Gastrocnemius medialis (tissue), 4 donors: ENCODE measurements around the gene LRFN3. TPM values are rescaled to one million over a fixed set of nuclear protein-coding genes. Genes with fewer than 3 reads are reported as not detected.
"Not testable (repeated sequence)": the region's sequence is repeated elsewhere in the genome, so short reads cannot be mapped to it uniquely, and the experiment has no call there.

Experiments used
- ATAC-seq, 2 donors: fragments of 150-250 bp; one replicate each; pipeline ENCODE4 v1.9.1; 2016
- DNase-seq, 2 donors: peaks; one replicate each; pipeline ENCODE4 v3.0.0-alpha.2; 2019
- H3K27ac ChIP-seq, 4 donors: fragments of 200-600 bp; sonication (generic); 1 replicate in 1 of 4; 2 replicates in 3 of 4; pipeline ENCODE4 v1.5.1; 2016 to 2018; ENCODE audit warnings: mild to moderate bottlenecking in 2 of 4, moderate library complexity in 1 of 4
- H3K27me3 ChIP-seq, 3 donors: fragments of 200-600 bp; sonication (generic) in 2 of 3; 1 replicate in 1 of 3; 2 replicates in 2 of 3; pipeline versions ENCODE4 v1.5.1 to v1.6.0; 2016 to 2019; ENCODE audit warnings: mild to moderate bottlenecking in 1 of 3, moderate library complexity in 1 of 3
- H3K36me3 ChIP-seq, 2 donors: fragments of 200-600 bp; sonication (generic) in 1 of 2; one replicate each; pipeline ENCODE4 v1.5.1; 2017 to 2018
- H3K4me1 ChIP-seq, 2 donors: fragments of 200-600 bp; sonication (generic) in 1 of 2; one replicate each; pipeline ENCODE4 v1.5.1; 2016 to 2017; ENCODE audit warnings: mild to moderate bottlenecking in 2 of 2
- H3K4me3 ChIP-seq, 4 donors: fragments of 200-600 bp; sonication (generic) in 3 of 4; 1 replicate in 1 of 4; 2 replicates in 3 of 4; pipeline ENCODE4 v1.5.1; 2016 to 2019; ENCODE audit warnings: mild to moderate bottlenecking in 2 of 4
- H3K9me3 ChIP-seq, 3 donors: fragments of 200-600 bp; sonication (generic) in 2 of 3; 1 replicate in 1 of 3; 2 replicates in 2 of 3; pipeline ENCODE4 v1.5.1; 2016 to 2019
- CTCF ChIP-seq, 5 experiments: fragments of 450-650 bp in 3 of 5; fragments of 200-600 bp in 2 of 5; sonication (generic) in 2 of 5; IDR thresholded peaks in 4 of 5; conservative IDR thresholded peaks in 1 of 5; 1 replicate in 4 of 5; 2 replicates in 1 of 5; pipeline ENCODE4 v1.5.1; 2016 to 2019; ENCODE audit warnings: antibody characterized with exemption in 5 of 5, mild to moderate bottlenecking in 3 of 5, moderate library complexity in 3 of 5
- POLR2A ChIP-seq, 2 donors: fragments of 450-650 bp; IDR thresholded peaks; one replicate each; pipeline ENCODE4 v1.6.1; 2017; ENCODE audit warnings: antibody characterized with exemption in 2 of 2, mild to moderate bottlenecking in 2 of 2, moderate library complexity in 2 of 2
- in situ Hi-C, 4 donors: fragments of 200-750 bp; cut with MboI; loops; one replicate each; pipeline versions ENCODE4 v1.15.0 to v1.8.0; 2017; ENCODE audit warnings: low sequenced_read_pairs in 4 of 4
- intact Hi-C: fragments of 100-400 bp; cut with DNase I; formaldehyde crosslinking; loops from one replicate; pipeline ENCODE4 v1.15.1; 2023; ENCODE audit warnings: low total_unique reads
- total RNA-seq, 4 donors: library from RNA; depleted of rRNA; stranded (reverse); fragments of >200 nt; gene quantifications; one replicate each; pipeline versions ENCODE4 v1.1.0 to v1.2.3, GENCODE V29; 2016

LRFN3 gene
- total RNA-seq, 4 donors from 2014 or later = 7.4 to 18.2 (median 12.8) TPM

- intact Hi-C loops = no loop called here
- no peaks in the 10 kb centered on the region for H3K4me1 ChIP-seq
- ATAC-seq (no peak), DNase-seq (no peak)
- no peaks in the 10 kb centered on the region for H3K27me3 ChIP-seq
- H3K9me3 ChIP-seq = no peaks in the 10 kb centered on the region
- in situ Hi-C loops = no loop called here
- no peak overlapping the region for H3K4me3 ChIP-seq
- TF ChIP-seq CTCF (IDR thresholded peaks at IDR 0.05 in 4 of 5, conservative IDR thresholded peaks at IDR 0.05 in 1 of 5) (no peak), POLR2A (IDR thresholded peaks at IDR 0.05) (no peak)
- no peak overlapping the region for H3K27ac ChIP-seq
- H3K36me3 ChIP-seq = peaks cover 0 to 22% of the 10 kb centered on the region in 2 donors
These were observed 46.0 kb upstream of the LRFN3 start for GRCh38 chr19:35890113-35890650.

GRCh38 chr19:35891819-35892218 lies 44.4 kb upstream of the LRFN3 start:
- intact Hi-C loops, H3K27me3 ChIP-seq, in situ Hi-C loops, H3K4me1 ChIP-seq, ATAC-seq, H3K27ac ChIP-seq, H3K4me3 ChIP-seq, H3K9me3 ChIP-seq, DNase-seq: not testable (repeated sequence)
- peaks cover 0 to 22% of the 10 kb centered on the region in 2 donors for H3K36me3 ChIP-seq

GRCh38 chr19:35894342-35894741 lies 41.8 kb upstream of the LRFN3 start:
- no peak for ATAC-seq
- H3K27me3 ChIP-seq = peaks cover 0 to 3% (median 0%) of the 10 kb centered on the region in 3 donors
- H3K9me3 ChIP-seq = no peaks in the 10 kb centered on the region
- no peak overlapping the region for H3K4me3 ChIP-seq
- no peak overlapping the region for H3K27ac ChIP-seq
- TF ChIP-seq CTCF (IDR thresholded peaks at IDR 0.05 in 4 of 5, conservative IDR thresholded peaks at IDR 0.05 in 1 of 5) (no peak), POLR2A (IDR thresholded peaks at IDR 0.05) (no peak)
- intact Hi-C loops = no loop called here
- in situ Hi-C loops = no loop called here
- peaks cover 9 to 11% of the 10 kb centered on the region in 2 donors for H3K4me1 ChIP-seq
- H3K36me3 ChIP-seq = peaks cover 0 to 10% of the 10 kb centered on the region in 2 donors
- DNase-seq = no peak

- no peak for ATAC-seq
- H3K27ac ChIP-seq = no peak overlapping the region
- no peak overlapping the region for H3K4me3 ChIP-seq
- H3K4me1 ChIP-seq = peaks cover 9 to 21% of the 10 kb centered on the region in 2 donors
- peaks cover 0 to 5% of the 10 kb centered on the region in 2 donors for H3K36me3 ChIP-seq
- DNase-seq = no peak
- TF ChIP-seq POLR2A (IDR thresholded peaks at IDR 0.05) (no peak), CTCF (IDR thresholded peaks at IDR 0.05 in 4 of 5, conservative IDR thresholded peaks at IDR 0.05 in 1 of 5) (no peak)
- in situ Hi-C loops = no loop called here
- H3K9me3 ChIP-seq = no peaks in the 10 kb centered on the region
- intact Hi-C loops = no loop called here
- H3K27me3 ChIP-seq = peaks cover 0 to 3% (median 0%) of the 10 kb centered on the region in 3 donors
These were observed 40.1 kb upstream of the LRFN3 start for GRCh38 chr19:35895911-35896642.

GRCh38 chr19:35896643-35897040 lies 39.5 kb upstream of the LRFN3 start:
- in situ Hi-C loops (no loop called here), intact Hi-C loops (no loop called here)
- H3K4me1 ChIP-seq = peaks cover 9 to 21% of the 10 kb centered on the region in 2 donors
- H3K36me3 ChIP-seq = peaks cover 0 to 5% of the 10 kb centered on the region in 2 donors
- peaks cover 0 to 3% (median 0%) of the 10 kb centered on the region in 3 donors for H3K27me3 ChIP-seq
- ATAC-seq = no peak
- H3K4me3 ChIP-seq = no peak overlapping the region
- DNase-seq = no peak
- TF ChIP-seq POLR2A (IDR thresholded peaks at IDR 0.05) = no peak
- TF ChIP-seq CTCF (IDR thresholded peaks at IDR 0.05 in 4 of 5, conservative IDR thresholded peaks at IDR 0.05 in 1 of 5) = no peak
- H3K27ac ChIP-seq = no peak overlapping the region
- H3K9me3 ChIP-seq = no peaks in the 10 kb centered on the region
